ENCODE measurements around the gene PPP1R3E.

- TF ChIP-seq POLR2A (IDR thresholded peaks at IDR 0.05; ENCODE audit: low read depth, low read length): no peak; the same call in 1 of the 2 replicates
- TF ChIP-seq POLR2AphosphoS5 (IDR thresholded peaks at IDR 0.05; ENCODE audit: low read depth, low read length): no peak
- no peak for TF ChIP-seq TAF1 (IDR thresholded peaks at IDR 0.05; ENCODE audit: low read depth, low read length)
These were observed 21.8 kb upstream of the PPP1R3E start for GRCh38 chr14:23324455-23324846.

All from GM12891 (cell line).